GM18498 (cell line): Measurements from ENCODE around the gene ATP5F1C.

Experiments
- ATAC-seq: cut with Tn5 transposase; IDR thresholded peaks from one replicate; pipeline ENCODE4 v1.9.1; 2021; ENCODE audit warnings: mild to moderate bottlenecking, moderate library complexity; ENCODE audit not compliant: unreplicated experiment

Gene ATP5F1C

GRCh38 chr10:7836571-7836970, 48.6 kb downstream of the ATP5F1C start:
- ATAC-seq = no peak

GRCh38 chr10:7846591-7846990, 58.6 kb downstream of the ATP5F1C start:
- ATAC-seq = no peak

DNA sequence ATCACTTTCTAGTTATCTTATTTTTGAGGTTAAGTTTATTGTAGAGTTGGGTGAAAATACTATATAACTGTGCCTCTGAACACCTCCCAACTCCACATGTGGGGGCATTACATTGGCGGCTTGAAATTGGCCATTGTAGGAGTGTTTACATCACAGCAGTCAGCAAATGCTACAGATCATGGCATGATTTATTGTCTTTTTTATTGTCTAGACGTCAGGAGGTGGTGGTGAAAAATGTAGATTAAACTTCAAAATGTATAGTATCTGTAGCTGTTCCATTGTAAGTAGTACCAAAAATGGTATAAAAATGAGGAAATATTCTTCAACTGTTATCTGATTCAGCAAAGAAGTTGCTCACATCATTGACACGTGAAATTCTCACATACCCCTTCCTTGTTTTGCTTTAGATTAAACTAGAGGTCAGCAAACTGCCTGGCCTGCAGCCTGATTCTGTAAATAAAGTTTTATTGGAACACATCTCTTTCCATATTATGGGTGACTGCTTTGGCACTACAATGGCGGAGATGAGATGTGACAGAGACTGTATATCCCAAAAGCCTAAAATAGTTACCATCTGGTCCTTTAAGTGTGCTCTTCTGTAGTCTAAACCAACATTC, 65.4 kb downstream of the ATP5F1C start:
- ATAC-seq = no peak

- ATAC-seq = no peak
Observed at GRCh38 chr10:7853890-7854289, 65.9 kb downstream of the ATP5F1C start.

DNA sequence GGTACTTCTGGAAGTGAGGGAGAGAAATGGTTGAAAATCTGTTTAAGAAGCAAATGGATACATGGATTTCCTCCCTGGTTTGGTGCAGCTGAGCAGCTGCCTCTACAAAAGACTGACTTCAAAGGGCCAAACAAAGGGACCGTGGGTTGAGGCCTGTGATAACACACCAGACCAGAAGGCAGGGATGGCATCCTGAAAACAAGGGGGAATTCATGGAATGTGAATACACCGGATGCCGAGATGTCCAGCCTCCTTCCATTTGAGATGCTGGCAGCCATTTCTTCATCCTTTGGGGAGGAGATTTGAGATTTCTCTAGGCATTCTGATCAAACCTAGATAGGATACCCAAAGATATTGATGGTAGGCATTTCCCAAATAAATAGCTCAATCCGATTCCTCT, 67.2 kb downstream of the ATP5F1C start:
- ATAC-seq = no peak

DNA sequence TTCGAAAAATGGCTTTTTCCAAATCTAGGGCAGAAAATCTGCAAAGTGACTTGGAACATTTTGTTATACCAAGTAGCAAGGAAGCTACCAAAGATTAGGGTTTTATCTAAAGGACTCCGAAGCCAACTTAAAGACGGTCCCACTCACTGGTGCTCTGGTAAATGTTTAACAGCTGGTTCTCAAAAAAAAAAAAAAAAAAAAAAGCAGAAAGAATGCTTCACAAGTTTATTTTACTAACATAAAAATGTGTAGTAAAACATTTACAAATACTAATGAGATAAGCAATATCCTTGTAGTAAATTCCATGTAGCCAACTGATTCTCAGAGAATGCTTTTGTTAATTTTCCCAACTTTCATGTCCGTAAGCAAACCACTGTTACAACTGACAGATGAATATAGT, 68.7 kb downstream of the ATP5F1C start:
- ATAC-seq = no peak

DNA sequence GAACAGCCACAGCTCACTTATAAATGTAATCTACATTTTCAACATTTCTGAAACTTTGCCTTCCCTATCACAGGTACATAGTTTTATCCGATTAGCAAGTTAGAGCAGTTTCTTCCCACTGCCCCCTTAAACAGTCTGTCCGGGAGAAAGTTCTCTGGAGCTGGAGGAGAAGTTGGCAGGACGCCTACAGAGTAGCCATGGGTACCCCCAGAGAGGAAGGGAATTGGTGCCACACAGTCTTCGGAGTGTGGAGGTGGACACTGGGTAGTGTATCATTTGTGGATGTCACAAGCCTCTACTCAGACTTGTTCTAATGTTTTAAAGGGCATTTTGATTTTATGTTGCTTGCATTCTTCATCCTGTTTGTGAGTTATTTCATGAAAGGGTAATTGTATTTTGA, 69.3 kb downstream of the ATP5F1C start:
- no peak for ATAC-seq
